Epithelial cell of proximal tubule (primary cell): ENCODE measurements around the gene LRP5. TPM values are rescaled to one million over a fixed set of nuclear protein-coding genes. Genes with fewer than 3 reads are reported as not detected.

Source experiments
- DNase-seq: peaks from one replicate; pipeline ENCODE4 v3.0.0-alpha.2; 2011; ENCODE audit warnings: low read depth
- H3K4me3 ChIP-seq: 2 replicates; pipeline ENCODE4 v1.5.1; 2011; ENCODE audit warnings: low read depth, mild to moderate bottlenecking, low read length
- total RNA-seq: library from RNA; depleted of rRNA; stranded (reverse); fragments of >200 nt; gene quantifications from 2 replicates; pipeline ENCODE4 v1.2.3, GENCODE V29; 2015
- TF ChIP-seq, protein P1 (sequence below): conservative IDR thresholded peaks from 2 replicates; pipeline ENCODE4 v1.5.1; 2012; ENCODE audit warnings: low read depth, mild to moderate bottlenecking, low read length

Gene LRP5
- total RNA-seq, 1 donor from 2014 or later, result 22.4 TPM

DNA sequence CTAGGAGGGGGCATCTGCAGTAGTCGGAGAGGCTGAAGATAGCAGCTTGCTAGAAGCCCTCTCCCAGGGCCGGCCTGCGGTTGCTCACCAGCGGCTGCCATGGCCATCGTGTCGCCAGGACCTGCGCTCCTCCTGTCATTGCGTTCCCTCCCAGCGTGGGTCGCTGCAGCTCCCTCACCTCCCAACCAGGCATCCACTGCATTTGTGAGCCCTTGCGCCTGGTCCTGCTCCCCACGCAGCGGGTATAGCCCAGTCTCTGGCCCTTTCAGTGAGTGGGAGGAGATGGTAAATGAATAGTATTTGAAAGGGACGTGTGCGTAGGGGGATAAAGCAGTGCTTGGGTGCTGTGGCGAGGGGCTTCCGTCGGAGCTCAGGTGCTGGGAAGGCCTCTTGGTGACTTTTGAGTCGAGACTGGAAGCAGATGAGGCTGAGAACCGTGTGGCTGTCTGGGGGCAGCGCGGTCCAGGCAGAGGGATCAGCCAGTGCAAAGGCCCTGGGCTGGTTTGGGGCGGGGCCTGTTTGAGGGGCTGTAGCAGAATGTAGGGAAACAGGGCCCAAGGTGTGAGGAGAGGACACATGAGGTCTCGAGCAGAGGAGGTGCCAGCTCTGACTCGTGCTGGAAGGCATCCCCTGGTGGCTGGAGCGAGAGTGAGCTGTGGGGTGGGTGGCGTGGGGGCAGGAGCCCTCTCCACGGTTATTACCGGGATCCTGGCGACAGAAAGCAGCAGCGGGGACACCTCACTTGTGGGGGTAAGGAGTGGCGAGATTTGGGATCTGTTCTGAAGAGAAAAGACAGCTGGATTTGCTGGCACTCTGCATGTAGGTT is 39.3 kb downstream of the LRP5 start:
- TF ChIP-seq, protein P1, sequence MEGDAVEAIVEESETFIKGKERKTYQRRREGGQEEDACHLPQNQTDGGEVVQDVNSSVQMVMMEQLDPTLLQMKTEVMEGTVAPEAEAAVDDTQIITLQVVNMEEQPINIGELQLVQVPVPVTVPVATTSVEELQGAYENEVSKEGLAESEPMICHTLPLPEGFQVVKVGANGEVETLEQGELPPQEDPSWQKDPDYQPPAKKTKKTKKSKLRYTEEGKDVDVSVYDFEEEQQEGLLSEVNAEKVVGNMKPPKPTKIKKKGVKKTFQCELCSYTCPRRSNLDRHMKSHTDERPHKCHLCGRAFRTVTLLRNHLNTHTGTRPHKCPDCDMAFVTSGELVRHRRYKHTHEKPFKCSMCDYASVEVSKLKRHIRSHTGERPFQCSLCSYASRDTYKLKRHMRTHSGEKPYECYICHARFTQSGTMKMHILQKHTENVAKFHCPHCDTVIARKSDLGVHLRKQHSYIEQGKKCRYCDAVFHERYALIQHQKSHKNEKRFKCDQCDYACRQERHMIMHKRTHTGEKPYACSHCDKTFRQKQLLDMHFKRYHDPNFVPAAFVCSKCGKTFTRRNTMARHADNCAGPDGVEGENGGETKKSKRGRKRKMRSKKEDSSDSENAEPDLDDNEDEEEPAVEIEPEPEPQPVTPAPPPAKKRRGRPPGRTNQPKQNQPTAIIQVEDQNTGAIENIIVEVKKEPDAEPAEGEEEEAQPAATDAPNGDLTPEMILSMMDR, result peak; percentile 25
- no peak for DNase-seq
- H3K4me3 ChIP-seq, result no peak overlapping the region

DNA sequence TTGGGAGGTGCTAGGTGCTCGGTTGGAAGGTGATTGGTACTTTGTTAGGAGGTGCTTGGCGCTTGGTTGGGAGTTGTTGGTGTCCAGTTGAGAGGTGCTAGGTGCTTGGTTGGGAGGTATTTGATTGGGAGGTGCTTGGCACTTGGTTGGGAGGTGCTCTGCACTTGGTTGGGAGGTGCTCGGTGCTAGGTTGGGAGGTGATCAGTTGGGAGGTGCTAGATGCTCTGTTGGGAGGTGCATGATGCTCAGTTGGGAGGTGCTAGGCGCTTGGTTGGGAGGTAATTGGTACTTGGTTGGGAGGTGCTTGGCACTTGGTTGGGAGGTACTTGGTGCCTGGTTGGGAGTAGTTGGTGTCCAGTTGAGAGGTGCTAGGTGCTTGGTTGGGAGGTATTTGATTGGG is 40.2 kb downstream of the LRP5 start:
- no peak for DNase-seq
- H3K4me3 ChIP-seq, result no peak overlapping the region
- TF ChIP-seq, protein P1, result no peak

DNA sequence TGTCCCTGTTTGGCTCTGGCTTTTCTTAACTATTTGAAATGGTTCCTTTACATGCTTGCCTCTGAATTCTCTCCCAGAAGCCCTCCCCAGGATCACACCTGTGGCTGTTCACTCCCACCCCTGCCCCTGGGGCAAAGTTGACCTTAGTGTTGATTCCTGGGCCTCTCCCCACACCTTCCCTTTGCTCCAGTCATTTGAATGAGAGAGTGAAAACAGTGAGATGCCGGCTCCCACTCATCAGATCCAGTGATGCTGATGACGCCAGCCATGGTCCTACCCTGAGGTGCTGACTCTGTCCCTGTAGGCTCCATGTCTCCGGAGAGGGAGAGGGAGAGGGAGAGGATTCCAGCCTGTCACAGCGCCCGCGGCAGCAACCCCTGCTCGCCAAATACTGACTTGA is 40.7 kb downstream of the LRP5 start:
- no peak for DNase-seq
- no peak overlapping the region for H3K4me3 ChIP-seq

DNA sequence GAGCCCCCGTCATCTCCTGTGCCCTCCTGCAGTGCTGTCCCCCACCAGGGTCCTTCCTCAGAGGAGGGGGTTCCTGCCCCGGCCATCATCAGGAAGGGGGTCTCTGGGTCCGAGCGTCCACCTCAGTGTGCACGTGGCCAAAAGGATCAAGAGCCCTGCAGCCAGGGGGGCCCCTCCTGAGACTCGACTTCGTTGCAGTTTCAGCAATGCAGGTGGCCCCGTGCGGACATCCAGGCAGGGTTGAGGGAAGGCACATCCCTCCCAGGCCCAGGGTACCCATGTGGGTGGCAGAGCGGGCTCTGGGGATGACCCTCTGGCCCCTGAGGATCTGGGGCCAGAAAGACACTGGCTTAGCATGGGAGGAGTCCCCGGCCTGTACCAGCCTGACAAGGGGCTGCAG is 41.3 kb downstream of the LRP5 start:
- TF ChIP-seq, protein P1, result no peak
- no peak for DNase-seq
- no peak overlapping the region for H3K4me3 ChIP-seq

More for the DNA sequence above, 40.7 kb downstream of the LRP5 start:
- TF ChIP-seq, protein P1, result no peak

DNA sequence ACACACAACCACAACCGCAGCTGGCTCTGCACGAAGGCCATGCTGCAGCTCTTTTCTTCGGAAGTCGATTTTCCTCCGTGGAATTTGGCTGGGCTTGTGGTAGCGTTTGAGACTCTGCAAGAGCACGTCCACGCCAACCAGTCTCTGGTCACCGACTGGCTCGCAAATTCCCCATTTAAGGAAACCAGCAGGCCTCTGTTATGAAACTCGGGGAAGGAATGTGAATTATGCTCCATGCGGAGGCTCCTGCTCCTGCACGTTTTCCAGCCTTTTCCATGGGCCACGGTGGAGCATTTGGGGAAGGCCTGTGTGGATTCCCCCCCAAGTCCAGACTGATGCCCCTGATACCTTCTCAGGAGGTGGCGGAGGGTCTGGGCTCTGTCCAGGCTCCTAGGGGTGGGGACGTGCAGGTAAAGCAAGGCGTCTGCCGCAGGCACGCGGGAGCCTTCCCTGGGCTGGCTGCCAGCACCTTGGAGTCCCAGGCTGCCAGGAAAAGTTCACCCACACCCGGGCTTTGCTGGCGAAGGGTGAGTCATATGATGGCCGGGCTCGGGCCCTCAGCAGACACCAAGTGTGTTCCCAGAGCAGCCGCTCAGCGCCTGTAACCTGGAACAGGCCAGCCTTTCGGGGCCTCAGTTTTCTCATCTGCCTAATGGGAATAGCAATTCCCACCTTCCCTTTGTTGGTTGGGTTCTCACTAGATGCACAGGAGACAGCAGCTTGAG is 41.9 kb downstream of the LRP5 start:
- peak overlapping the region; percentile 27 for H3K4me3 ChIP-seq
- TF ChIP-seq, protein P1, result no peak
- peak; percentile 81 for DNase-seq

DNA sequence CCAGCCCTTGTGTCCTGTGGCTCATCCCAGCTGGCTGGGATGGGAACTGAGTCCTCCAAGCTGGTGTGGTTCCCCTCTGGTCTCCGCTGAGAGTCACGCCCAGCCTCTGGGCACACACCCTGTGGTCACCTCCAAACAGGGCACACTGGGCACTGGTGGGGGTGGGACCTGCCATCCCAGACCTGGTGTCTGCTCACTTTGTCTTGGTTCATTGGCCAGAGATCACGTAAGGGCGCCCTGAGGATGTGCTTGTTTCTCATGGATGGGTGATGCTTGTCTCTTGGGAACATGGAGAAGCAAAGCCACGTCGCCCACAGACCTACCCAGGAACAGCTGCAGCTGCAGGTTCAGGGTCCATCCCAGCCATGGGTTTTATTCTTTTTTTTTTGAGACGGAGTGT is 43.1 kb downstream of the LRP5 start:
- no peak for DNase-seq
- TF ChIP-seq, protein P1, result no peak
- no peak overlapping the region for H3K4me3 ChIP-seq
